ENCODE data around the gene C11orf24.
A peak's percentile ranks its signal among the peaks of the same experiment; 100 is the strongest.

GRCh38 chr11:68271781-68272608 is at the start of gene C11orf24:
- TF ChIP-seq CTCF (IDR thresholded peaks at IDR 0.05) = no peak
- peak in 1 of 2 donors; percentile 88 for TF ChIP-seq POLR2A (IDR thresholded peaks at IDR 0.05)

All from heart left ventricle (tissue), 13 donors.